Fibroblast of pulmonary artery (primary cell): ENCODE results near the gene PLEKHF1.

Experiments
- DNase-seq: peaks from one replicate; pipeline ENCODE4 v3.0.0-alpha.2; 2010; ENCODE audit warnings: low read depth
- H3K4me3 ChIP-seq: replicated peaks from 2 replicates; pipeline ENCODE4 v1.5.1; 2011; ENCODE audit warnings: low read depth, mild to moderate bottlenecking, control low read depth, low read length, moderate library complexity
- CTCF ChIP-seq: IDR thresholded peaks from 2 replicates; pipeline ENCODE4 v1.5.1; 2011; ENCODE audit warnings: mild to moderate bottlenecking, control low read depth, low read length, inconsistent platforms; ENCODE audit errors: missing control alignments

The PLEKHF1 gene

GRCh38 chr19:29687244-29687896 lies 22.1 kb downstream of the PLEKHF1 start:
- peak; percentile 92 for DNase-seq
- no peak for TF ChIP-seq CTCF
- peak overlapping the region; percentile 25 for H3K4me3 ChIP-seq

DNA sequence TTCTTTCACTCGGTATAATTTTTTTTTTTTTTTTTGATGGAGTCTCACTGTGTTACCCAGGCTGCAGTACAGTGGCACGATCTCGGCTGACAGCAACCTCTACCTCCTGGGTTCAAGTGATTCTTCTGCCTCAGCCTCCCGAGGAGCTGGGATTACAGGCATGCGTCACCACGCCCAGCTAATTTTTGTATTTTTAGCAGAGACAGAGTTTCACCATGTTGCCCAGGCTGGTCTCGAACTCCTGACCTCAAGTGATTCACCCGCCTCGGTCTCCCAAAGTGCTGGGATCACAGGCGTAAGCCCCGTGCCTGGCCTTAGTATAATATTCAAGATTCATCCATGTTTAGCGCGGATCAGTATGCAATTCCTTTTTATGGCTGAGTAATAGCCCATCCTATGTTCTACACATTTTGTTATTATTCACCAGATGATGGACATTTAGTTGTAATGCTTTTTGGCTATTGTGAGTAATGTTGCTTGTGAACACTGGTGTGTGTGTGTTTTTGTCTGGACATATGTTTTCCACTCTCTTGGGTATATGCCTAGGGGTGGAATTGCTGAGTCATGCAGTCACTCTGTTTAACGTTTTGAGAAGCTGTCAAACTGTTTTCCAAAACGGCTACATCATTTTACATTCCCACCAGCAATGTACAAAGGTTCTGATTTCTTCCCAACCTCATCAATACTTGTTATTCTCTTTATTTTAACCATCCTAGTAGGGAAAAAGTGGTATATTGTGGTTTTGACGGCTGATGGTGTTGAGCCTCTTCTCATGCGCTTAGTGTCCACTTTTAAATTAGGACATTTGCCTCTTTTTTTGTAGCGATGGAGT lies 22.9 kb downstream of the PLEKHF1 start:
- no peak for TF ChIP-seq CTCF
- H3K4me3 ChIP-seq, result no peak overlapping the region
- peak; percentile 74 for DNase-seq

GRCh38 chr19:29690842-29691241 lies 25.6 kb downstream of the PLEKHF1 start:
- peak; percentile 60 for DNase-seq
- H3K4me3 ChIP-seq, result no peak overlapping the region
- peak; percentile 37 for TF ChIP-seq CTCF

DNA sequence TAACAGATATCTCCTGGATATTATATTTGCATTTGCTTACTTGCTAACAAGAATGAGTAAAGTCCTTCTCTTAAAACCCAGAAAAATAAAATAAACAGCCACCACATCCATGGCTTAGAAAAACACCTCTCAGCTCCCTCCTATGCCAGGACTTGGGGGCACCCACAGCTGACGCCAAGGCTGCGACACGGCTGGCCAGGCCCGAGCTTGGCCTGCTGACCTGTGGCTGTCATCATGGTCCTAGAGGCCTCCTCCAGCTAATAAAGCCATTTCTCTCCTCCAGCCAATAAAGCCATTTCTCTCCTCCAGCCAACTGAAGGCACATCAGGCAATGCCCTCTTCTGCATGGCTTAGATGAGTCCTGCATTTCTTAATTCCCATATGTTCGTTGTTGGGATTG lies 28.9 kb downstream of the PLEKHF1 start:
- no peak overlapping the region for H3K4me3 ChIP-seq
- DNase-seq, result no peak
- TF ChIP-seq CTCF, result no peak

DNA sequence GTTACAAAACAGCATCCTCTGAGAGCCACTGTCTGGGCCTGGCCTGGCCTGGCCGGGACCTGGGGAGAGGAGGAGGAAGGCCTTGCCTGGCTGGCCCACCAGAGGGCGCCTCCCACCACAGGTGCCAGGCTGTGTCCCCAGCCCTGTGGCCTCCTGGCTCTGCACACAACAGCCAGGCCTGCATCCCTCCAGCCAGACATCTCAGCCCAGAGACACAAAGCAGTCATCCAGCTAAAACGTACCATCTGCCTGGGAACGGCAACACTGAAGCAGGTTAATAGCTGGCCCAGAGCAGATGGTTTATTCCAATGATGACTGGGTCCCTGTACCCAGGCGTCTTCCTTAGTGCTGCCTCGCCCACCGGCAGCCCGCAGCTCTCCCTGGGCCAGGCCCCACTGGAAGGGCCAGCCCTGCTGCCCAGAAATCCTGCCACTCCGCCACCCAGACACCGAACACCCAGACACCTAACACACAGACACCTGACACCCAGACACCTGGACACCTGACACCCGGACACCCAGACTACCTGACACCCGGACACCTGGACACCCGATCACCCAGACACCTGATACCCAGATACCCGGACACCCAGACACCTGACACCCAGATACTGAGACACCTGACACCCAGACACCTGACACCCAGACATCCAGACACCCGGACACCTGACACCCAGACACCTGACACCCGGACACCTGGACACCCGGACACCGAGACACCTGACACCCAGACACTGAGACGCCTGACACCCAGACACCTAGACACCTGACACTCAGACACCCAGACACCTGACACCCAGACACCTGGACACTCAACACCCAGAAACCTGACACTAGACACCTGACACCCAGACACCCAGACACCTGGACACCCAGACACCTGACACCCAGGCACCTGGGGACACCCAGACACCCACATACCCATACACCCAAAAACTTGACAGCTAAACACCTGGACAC lies 29.7 kb downstream of the PLEKHF1 start:
- H3K4me3 ChIP-seq, result no peak overlapping the region
- TF ChIP-seq CTCF, result peak; percentile 93
- peak; percentile 77 for DNase-seq

DNA sequence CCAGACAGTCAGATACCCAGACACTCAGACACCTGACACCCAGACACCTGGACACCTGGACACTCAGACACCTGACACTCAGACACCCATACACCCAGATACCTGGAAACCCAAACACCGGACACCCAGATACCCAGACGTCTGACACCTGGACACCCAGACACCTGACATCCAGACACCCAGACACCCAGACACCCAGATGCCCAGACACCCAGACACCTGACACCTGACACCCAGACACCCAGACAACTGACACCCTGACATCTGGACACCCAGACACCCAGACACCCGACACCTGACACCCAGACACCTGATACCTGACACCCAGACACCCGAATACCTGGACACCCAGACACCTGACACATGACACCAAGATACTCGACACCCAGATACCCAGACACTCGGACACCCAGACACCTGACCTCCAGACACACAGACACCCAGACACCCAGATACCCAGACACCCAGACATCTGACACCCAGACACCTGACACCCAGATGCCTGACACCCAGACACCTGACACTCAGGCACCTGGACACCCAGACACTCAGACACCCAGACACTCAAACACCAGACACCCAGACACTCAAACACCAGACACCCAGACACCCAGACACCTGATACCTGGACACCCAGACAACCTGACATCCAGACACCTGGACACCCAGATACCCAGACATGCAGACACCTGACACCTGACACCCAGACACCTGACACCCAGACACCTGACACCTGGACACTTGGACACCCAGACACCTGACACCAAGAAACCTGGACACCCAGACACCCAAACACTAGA lies 30.7 kb downstream of the PLEKHF1 start:
- no peak for TF ChIP-seq CTCF
- no peak for DNase-seq
- no peak overlapping the region for H3K4me3 ChIP-seq
